ENCODE results near the gene USP6NL.

The USP6NL gene

DNA sequence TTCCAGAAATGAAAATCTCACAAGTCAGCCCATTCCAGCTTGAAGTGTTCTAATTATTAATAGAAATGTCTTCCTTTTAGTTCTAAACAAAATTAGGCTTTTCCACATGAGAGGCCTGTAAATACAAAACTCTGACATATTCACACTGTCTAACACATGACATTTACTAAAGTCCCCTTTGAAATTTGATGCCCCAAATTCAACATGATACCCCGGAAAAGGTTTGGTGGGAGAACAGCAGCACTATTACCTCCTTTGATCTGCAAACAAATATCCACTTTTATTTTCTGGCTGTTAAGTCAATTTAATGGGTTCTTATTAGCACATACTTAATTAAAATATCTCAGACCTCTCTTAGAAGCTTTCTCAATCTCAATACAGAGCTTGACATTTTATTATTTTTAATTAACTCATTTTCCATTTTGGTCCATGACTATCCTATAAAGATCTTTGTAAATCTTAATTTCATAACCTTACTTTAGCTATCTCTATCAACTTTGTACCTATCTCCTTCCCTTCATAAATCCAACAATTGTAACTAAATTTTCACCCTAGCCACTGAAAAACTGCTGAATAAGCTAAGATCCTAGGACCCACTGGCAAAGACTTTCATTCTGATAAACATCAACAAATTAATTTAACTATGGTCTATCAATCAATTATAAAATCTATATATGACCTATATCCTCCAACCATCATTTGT lies 63.2 kb downstream of the USP6NL start:
- no peak for DNase-seq

- no peak for DNase-seq
Observed at GRCh38 chr10:11546581-11546980, 64.9 kb downstream of the USP6NL start.

GRCh38 chr10:11541296-11541695 lies 70.2 kb downstream of the USP6NL start:
- no peak for DNase-seq

GRCh38 chr10:11539191-11539868 lies 72.1 kb downstream of the USP6NL start:
- DNase-seq = no peak

DNA sequence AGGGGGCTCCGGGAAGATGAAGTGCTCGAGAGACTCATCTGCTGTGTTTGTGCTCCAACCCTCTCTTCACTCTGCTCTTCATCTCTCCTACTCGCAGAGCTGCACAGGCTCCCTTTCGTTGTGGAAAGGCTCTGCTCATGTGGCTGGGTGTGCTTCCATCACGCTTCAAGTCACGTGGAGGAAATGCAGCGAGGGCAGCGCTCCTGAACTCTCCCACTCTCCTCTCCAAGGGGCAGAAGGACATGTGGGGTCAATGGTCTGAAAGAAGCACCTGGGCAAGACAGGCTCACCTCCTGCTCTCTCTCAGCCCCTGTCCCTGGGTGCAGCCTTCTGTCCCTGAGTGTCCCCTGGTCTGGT lies 72.6 kb downstream of the USP6NL start:
- no peak for DNase-seq

DNA sequence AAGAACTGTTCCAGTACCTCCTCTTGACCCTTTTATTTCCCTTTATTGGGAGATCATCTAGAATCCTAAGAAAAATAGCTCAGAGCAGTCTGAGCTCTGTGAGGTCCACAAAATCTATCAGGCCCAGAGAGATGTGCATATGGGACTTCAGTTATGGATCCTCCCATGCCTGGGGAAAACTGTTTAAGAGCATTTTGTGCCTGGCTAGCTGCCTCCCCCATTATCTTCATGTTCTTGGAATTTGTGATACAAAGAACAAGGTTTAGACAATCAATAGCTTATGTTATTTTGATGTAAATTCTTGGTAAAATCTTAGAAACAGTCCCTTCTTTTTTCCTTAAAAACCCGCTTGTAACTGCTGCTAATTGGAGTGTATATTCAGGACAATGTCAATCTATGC lies 75.2 kb downstream of the USP6NL start:
- DNase-seq = no peak

DNA sequence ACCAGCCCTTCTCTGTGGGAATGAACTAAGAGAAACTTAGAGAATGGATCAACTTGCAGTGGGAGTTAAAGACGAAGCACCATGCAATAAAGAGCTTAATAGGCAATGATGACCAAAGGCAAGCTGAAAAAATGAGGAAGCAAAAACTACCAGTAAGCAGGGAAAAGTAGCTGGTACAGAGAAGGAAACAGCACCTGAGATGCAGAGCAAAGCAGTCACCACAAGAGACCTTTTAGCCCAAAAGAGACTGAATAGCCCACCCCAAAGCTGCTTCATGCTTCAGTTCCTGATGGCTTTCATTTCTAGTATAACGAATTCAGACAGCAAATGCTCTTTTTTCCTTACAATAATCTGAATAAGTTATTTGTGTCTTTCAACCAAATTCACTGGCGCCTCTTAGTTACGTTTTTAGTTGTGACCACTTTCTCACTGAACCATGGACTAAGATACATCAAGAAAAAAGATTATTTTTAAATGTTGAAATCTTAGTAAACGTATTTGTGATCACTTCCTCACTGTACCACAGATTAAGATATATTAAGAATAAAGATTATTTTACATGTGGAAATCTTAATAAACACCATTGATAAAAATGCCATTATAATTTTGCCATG lies 76.0 kb downstream of the USP6NL start:
- no peak for DNase-seq

DNA sequence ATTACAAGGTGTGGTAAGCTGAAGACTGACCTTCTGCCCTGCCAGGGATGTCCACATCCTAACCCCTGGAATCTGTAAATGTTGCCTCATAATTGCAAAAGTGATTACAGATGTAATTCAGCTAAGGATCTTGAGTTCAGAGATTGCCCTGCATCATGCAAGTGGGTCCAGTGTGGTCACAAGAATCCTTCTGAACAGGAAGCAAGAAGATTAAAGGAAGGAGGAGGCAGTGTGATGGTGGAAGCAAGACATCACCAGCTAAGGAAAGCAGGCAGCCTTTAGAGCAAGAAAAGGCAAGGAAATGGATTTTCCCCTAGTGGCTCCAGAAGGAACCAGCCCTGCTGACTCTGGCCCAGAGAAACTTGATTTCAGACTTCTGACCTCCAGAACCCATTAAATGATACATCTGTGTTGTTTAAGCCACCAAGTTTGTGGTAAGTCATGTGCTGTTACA lies 78.1 kb downstream of the USP6NL start:
- DNase-seq = no peak

- no peak for DNase-seq
Observed at GRCh38 chr10:11532306-11532705, 79.1 kb downstream of the USP6NL start.

DNA sequence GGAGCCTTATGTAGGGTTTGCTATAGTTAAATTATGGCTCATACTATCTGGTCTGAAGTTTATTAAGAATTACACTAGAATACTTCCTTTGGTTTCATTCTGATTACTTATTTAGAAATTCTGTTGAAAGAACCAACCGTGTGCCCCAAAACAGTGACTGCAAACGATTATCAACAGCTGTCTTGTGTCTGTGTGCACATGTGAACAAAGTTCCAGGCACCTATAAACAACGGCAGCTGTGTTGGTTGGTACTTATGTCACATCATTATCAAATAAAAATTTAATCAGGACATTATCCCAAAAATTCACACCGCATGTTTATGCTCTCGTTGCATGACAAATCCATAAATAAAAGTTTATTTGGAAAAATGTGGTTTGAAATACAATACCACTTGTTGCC lies 80.6 kb downstream of the USP6NL start:
- DNase-seq = no peak

- no peak for DNase-seq
Observed at GRCh38 chr10:11529276-11529903, 82.1 kb downstream of the USP6NL start.

GRCh38 chr10:11528286-11528685 lies 83.2 kb downstream of the USP6NL start:
- DNase-seq = no peak

DNA sequence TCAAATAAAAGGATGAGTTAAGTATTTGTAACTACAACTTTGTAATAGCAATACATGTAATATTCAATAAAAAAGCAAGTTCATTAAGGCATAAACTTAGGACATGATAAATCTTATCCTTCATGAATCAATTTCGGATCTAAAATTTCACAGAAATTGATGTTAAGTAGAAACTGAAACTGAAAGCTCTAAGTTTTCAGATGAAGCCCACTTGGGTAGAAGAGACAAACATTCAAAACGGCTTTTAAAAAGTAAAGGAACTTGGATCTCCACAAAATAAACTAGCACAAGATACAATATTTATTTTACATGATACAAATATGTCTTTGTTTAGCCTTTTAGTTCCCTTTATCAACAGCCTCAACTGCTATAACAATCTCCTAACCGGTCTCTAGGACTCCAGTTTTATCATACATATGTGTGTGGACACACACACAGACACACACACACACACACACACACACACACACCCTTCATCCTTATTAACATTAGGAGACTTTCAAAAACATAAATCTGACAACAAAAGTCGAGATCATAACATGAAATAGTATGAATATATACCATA lies 83.7 kb downstream of the USP6NL start:
- DNase-seq = no peak

GRCh38 chr10:11527068-11527467 lies 84.4 kb downstream of the USP6NL start:
- no peak for DNase-seq

DNA sequence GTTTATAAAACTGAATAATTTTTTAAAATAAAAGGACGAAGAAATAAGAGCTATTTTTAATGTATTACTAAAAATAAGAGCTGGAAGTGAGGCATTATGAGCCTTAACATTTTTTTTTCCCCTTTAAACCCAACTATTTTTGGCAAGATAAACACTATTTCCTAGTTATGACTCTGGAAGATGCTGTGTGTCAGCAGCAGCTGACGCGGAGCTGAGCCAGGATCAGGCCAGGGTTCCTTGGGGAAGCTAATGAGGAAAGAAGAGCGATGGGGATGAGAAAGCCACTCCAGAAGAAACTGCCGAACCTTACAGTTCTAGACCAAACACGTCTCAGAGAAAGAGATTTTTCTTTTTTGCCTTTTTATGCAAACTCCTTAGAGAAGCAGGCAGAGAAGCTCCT lies 85.9 kb downstream of the USP6NL start:
- DNase-seq = no peak

GRCh38 chr10:11522821-11523245 lies 88.6 kb downstream of the USP6NL start:
- DNase-seq = no peak

DNA sequence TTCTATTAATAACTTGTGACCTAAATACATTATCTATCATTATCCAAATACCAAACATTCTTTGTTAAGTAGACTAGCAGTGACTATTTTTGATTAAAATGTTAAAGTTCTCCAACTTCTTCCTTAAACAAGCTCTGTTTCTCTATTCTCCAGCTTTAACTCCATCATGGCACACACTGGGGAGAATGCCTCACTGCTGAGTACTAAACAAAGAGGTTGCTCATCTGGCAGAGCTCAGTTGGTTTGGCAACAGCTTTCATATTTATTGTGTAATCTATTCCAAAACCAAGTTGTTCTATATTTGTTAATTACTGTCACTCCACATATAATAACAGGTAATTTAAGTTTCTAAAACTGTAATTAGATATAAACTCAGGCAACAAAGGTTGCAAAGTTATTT lies 89.6 kb downstream of the USP6NL start:
- no peak for DNase-seq

GRCh38 chr10:11520892-11521291 lies 90.6 kb downstream of the USP6NL start:
- no peak for DNase-seq

DNA sequence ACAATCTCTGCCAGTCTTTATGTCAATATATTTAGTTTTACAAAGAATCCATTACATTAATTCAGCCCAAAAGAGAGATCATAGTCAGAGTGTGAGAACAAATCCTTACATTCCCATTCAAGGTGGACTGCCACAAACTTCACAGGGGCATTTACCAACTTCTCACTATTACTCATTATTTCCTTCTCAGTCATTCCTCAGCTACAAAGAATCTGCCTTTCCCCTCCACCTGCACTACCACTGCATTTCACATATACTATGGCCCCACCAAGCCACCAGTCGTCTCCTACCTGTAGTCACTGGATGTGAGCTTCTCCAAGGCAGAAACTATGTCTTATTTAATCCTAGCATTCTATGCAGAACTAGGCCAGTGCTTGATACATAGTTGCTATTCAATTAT lies 94.3 kb downstream of the USP6NL start:
- no peak for DNase-seq

GRCh38 chr10:11516431-11516746 lies 95.1 kb downstream of the USP6NL start:
- DNase-seq = no peak

- DNase-seq = peak; percentile 50
Observed at GRCh38 chr10:11515596-11516430, 95.6 kb downstream of the USP6NL start.

DNA sequence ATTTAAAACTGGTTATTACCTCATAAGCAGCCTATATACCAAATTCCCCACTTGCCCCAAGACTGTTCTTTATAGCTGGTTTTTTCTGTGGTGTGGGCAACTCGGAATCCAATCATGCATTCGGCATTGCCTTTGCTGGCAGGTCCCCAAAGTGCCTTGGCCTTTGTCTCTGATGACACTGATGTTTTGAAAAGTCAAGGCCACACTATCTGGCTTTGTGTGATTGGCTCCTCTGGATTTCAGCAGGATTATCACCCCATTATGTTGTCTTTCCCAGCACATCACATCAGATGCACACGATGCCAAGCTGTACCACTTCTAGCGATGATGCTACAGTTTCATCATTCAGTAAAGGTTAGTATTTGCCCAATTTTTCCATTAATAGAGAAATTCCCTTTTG lies 97.7 kb downstream of the USP6NL start:
- no peak for DNase-seq

DNA sequence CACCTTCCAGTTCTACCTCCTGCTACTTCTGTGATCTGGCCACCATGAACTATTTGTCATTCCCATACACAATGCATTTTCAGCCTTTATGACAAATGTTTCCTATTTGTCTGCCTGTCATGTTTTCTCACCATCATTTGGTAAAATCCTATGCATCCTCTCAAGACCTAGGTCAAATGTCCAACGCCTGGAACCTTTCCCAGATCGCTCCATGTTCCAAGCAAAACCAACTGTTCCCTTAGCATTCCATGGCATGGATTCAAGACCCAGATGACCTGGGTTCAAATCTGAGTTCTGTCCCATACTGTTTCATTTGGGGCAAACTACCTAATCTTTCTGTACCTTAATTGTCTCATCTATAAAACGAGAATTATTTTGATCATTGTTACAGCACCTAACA lies 98.9 kb downstream of the USP6NL start:
- DNase-seq = no peak
